H1 (cell line): ENCODE data around the gene HS3ST1. TPM values are rescaled to one million over a fixed set of nuclear protein-coding genes. Genes with fewer than 3 reads are reported as not detected.

Experiments used
- ATF2 ChIP-seq: IDR thresholded peaks from 2 replicates; pipeline ENCODE4 v1.6.1; 2012; ENCODE audit warnings: low read length, inconsistent platforms
- POLR2A ChIP-seq, 2 experiments: IDR thresholded peaks; 1 replicate in 1 of 2; 2 replicates in 1 of 2; pipeline ENCODE4 v1.6.1; 2011; ENCODE audit warnings: low read depth in 2 of 2, low read length in 2 of 2, mild to moderate bottlenecking in 2 of 2; ENCODE audit errors: control extremely low read depth in 1 of 2
- SUZ12 ChIP-seq: fragments of 200-600 bp; sonication (generic); IDR thresholded peaks from 2 replicates; pipeline ENCODE4 v1.6.1; 2012; ENCODE audit warnings: mild to moderate bottlenecking, inconsistent platforms, low read length, moderate library complexity, mixed read lengths
- polyA plus RNA-seq, 7 experiments: library from polyadenylated mRNA; depleted of rRNA in 3 of 7; stranded (reverse) in 5 of 7; unstranded in 2 of 7; fragments of >200 nt in 5 of 7; fragments of 200-250 nt in 2 of 7; gene quantifications; 1 replicate in 5 of 7; 2 replicates in 1 of 7; 4 replicates in 1 of 7; pipeline versions ENCODE4 v1.2.1 to v1.2.3, GENCODE V29; 2011 to 2013; ENCODE audit warnings: missing spikeins in 2 of 7, mixed read lengths in 2 of 7
- total RNA-seq: library from RNA; stranded (reverse); fragmentation: NEBNext Ultra II Directional; extraction: Animal tissue kit (Norgen Biotek cat#: 25700); gene quantifications from 2 replicates; pipeline ENCODE4 v1.2.1, GENCODE V29; 2021

HS3ST1 gene
- total and polyA plus RNA-seq, 2 of the 8 experiments (the other 6 are each of a cell fraction or from before 2014, with no cell fraction given): 0.50 to 1.5 TPM

- TF ChIP-seq ATF2: no peak
- no peak for TF ChIP-seq SUZ12
- no peak for TF ChIP-seq POLR2A (IDR thresholded peaks at IDR 0.05; ENCODE audit: control extremely low read depth in 1 of 2, low read depth in 2 of 2, low read length in 2 of 2)
Observed at GRCh38 chr4:11420327-11420726, 8.4 kb downstream of the HS3ST1 start (continued).
